DLD1 (cell line): ENCODE measurements around the gene GGTLC2.
"Not testable (repeated sequence)": the region's sequence is repeated elsewhere in the genome, so short reads cannot be mapped to it uniquely, and the experiment has no call there.

Experiments used
- in situ Hi-C: cut with HindIII; loops from 2 replicates; pipeline ENCODE4 v1.10.0; 2017; ENCODE audit warnings: low sequenced_read_pairs

Gene GGTLC2

DNA sequence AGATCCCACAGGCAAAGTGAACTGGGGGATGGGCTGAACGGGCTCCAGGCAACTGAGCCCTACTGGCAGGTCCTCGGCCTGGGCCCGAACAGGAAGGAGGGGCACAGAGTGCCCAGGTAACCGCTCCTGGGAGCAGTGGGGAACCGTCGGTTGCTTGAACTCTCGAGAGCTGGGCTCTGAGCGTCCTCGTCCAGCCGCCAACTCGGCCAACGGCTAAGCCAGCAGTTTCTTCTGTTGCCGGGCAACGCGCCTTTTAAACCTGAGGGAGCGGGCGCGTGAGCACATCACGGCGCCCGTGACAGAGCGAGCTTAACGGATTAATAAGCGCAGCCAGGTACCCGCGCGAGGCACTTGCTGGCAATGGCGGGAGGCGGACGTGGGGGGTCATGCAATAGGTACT is at the start of gene GGTLC2:
TSS of gene GGTLC2 (plus strand) at position 301 of the 400 bp plus-strand sequence. CDS start 1,732 bp downstream, outside the sequence.
- in situ Hi-C loops, result not testable (repeated sequence)

DNA sequence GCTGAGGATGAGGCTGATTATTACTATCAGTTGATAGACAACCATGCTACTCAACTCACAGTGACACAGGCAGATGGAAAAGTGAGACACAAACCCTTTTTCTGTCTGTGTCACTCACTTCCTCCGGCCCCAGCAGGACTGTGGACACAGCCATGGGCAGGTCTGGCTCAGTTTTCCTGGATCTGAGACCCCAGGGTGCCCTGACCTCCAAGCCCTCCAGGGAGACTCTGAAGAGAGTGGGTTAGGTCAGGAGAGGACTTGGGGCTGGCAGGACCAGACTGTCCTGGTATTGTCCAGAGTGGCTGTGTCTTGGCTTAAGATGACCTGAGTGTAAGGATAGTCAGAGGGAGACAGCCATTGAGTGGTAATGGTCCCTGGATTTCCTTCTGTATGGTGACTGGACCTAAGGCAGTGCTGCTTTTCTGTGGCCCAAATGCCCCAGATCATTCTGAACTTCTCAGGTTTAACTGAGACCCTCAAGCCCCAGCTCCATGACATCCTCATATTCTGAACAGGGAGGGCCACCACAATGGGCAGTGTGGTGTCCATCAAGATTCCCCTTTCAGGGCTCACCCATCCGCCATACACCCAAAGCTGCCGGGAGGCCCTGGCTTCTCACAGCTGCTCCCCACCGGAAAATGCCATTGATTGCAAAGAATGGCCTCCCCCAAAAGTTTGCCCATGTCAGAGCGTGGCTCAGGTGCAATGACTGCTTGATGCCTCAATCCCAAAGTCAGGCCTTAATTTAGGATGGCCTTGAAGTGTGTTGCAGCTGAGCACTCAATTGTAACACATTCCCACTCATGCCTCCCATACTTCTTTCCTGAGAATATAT is 49.2 kb upstream of the GGTLC2 start:
- in situ Hi-C loops, result no loop called here

DNA sequence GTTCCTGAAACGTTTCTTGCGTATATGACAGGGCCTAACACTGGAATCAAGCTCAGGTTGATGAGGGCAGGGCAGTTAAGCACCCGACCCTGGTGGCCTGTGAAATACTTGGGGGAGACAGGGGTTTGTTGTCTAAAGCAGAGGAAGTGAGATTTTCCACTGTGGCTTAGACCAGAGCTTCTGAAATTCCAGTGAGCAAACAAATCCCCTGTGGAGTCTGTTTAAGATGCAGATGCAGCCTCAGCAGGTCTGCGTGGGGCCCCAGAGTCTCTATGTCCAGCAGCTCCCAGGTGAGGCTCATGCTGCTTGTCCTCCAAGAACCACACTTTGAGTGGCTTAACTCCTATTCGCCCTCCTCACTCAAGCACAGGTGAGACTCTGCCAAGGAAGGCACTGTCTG is 46.3 kb upstream of the GGTLC2 start:
- in situ Hi-C loops, result no loop called here

DNA sequence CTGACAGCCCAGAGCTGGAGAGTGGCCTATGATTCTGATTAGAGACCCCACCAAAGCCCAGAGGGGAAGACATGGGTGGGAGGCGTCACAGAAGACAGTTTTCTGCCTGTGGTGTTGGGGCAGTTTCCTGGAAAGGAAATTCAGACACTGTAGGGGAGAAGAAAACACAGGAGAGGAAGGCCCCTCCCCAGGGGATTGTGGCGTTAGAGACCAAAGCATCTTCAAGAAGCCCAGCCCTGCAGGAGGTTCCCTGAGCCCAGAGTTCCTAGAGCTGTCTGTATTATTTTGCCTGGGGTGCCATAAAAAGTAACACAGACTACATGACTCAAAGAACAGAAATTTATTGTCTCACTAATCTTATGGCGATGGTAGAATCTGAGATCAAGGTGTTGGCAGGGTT is 45.2 kb upstream of the GGTLC2 start:
- in situ Hi-C loops, result no loop called here

DNA sequence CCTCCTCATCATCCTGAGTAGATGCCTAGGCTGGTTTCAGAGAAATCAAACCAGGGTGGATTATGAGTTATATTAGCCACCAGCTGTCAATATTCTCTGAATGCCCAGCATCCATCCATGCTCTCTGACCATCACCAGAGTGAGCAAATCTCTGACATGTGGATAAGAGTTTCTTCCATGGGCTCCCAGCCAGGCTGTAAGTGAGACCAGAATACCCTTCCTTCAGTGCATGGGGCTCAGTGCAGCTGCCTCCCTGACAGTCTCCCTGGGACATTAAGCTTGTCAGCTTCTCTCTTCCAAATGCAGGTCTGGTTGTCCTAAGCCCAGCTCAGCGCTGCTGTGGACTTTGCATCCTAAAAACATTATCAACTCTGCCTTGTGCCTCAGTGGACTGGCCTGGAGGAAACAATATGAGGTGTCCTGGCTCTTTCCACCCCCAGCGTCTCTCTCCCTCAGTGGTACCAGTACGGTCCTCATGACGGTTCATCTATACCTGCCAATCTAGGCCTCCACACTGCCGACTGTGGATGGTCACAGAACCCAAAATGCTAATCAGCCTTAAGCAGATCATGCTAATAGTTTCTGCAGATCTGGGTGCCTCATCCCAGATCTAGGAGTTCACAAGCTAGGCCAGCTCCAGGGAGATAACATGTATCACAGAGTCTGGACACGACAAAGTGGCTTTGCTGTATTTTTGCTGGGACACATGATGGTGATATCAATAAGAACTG is 43.7 kb upstream of the GGTLC2 start:
- in situ Hi-C loops, result no loop called here

DNA sequence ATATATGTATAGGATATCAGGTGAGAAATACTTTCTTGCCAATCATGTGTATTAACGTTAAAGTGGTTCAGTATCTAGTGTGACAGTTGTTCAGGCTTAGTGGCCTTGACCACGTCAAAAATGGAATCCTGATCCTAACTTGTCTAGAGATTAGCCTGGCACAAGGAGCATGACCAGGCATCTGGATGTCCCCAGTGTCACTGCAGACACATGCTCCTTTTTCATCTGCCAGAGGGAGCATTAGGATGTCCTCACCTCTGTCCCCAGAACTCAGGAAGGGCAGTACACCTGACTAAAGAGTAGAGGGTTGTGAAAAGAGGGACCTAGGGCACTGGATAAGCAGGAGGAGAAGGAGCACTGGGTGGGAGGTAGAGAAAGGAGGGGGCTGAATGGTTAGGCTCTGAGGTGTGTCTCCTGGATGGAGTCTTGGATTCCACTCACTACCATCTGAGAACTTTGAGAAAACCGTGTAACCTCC is 40.9 kb upstream of the GGTLC2 start:
- in situ Hi-C loops, result no loop called here

DNA sequence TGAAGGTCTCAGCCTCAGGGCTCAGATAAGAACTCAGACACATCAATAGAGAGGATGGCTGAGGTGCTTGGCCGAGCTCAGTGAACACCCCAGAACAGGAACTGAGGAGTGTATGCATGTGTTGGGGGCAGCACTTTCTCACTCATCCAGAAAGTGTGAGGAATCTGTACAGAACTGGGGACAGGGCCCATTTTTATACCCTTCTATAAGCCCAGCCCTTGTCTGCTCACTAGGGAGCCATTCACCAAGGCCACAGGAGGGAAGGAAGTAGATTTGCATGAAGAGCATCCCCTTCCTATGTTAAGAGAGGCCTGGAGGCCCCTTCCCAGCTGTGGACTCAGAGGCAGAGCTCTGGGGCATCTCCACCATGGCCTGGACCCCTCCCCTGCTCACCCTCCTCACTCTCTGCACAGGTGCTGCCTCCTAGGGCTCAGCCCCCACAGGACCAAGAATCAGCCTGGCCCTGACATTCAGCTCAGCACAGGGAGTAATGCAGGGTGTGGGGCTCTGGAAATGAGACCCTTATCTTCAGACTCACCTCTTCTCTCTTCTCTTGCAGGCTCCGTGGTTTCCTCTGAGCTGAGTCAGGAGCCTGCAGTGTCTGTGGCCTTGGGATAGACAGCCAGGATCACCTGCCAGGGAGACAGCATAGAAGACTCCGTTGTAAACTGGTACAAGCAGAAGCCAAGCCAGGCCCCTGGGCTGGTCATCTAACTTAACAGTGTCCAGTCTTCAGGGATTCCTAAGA is 39.9 kb upstream of the GGTLC2 start:
- in situ Hi-C loops, result no loop called here

DNA sequence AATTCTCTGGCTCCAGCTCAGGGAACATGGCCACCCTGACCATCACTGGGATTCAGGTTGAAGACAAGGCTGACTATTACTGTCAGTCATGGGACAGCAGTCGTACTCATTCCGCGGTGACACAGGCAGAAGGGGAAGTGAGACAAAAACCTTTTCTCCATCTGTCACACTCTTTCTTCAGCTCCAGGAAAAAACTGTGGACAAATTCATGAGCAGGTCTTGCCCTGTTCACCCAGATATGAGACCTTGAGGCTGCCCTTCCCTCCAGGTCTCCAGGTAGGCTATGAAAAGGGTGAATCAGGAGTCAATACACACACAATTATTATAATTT is 39.4 kb upstream of the GGTLC2 start:
- in situ Hi-C loops, result no loop called here

DNA sequence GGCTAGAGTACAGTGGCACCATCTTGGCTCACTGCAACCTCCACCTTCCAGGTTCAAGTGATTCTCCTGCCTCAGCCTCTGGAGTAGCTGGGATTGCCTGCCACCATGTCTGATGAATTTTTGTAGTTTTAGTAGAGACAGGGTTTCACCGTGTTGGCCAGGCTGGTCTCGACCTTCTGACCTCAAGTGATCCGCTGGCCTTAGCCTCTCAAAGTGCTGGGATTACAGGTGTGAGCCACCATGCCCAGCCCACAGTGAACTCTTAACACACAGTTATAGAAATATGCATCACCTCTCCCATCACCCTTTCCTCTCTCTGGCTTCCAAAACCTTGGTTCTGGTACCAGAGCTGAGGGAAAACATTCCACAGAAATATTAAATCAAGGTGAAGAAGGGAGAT is 36.4 kb upstream of the GGTLC2 start:
- in situ Hi-C loops, result not testable (repeated sequence)

DNA sequence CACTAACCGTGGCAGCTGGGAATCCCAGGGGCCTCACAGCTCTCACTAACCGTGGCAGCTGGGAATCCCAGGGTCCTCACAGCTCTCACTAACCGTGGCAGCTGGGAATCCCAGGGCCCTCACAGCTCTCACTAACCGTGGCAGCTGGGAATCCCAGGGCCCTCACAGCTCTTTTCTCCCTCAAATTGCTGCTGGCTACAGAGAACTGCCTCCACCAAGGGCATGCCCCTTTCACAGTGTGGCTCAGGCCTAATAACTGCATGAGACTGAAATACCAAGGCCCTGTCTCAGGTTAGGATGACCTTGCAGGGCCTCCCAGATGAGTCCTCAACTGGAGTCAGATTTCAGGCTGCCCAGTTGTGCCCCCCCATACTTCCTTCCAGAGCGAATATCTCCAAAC is 35.1 kb upstream of the GGTLC2 start:
- in situ Hi-C loops, result no loop called here

DNA sequence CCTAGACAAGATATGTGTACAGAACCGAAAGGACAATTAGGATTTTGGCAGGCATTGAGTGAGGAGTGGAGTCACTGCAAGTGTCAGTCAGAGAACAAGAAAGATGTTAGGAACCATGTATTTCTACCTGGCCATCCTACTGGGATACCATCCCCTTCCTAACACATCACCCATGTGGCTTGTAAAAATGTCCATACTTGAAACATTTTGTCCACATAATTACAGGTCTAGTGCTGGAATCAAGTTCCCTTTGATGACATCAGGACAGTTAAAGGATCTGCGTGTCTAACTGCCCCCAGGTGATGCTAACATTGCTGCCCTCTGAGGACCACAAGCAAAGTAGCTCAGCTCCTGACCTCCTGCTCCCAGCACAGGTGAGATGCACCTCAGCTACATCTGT is 31.9 kb upstream of the GGTLC2 start:
- in situ Hi-C loops, result no loop called here

DNA sequence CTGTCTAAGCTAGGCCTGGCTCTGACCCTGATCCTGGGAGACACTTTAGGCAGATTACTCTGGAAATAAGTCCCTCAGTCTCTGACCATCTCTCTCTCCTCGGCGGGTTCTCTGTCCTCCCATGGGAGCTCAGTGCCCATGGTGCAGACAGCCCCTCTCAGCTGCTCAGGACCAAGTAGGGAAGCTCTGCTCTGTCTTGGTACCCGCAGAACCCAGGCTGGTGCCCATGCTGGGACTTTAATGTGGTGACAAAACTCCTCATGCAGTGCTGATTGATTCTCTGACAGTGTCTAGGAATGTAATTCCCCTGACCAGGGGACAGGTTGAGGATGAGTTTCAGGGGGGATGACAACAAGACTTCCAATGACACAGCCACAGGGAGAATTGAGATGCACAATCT is 30.3 kb upstream of the GGTLC2 start:
- in situ Hi-C loops, result no loop called here

DNA sequence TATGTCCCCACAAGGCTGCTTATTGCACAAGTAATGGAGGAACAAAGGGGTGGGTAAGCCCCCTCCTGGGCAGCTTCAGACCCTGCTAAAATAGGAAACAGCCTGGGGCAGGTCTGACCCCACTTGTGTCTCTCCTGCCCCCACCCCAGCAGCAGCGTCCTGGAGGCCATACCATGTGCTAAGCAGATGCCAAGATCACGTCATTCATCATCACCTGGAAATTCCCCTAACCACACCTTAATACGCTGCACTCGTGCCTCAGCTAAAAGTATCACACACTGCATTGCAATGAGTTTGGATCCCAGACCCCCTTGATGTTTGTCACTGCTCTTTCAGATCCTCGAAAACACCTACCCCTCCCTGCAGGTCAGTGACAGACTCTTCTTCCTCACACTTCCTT is 27.8 kb upstream of the GGTLC2 start:
- in situ Hi-C loops, result no loop called here

DNA sequence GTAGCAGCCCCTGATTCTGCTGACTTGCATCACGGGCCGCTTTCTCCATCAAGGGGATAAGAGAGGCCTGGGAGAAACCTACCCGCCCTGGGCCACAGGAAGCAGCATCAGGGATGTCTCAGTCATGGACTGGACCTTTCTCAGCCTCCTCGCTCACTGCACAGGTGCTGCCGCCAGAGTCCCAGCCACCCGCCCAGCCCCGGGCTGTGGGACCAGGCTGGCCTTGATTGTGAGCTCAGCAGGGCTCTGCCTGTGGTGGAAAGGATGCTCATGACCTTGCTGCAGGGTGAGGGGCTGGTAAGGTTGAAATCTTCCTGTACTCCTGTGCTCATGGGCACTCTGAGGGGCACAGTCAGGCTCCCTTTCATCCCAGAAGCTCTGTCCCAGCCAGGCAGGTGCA is 26.0 kb upstream of the GGTLC2 start:
- in situ Hi-C loops, result no loop called here

DNA sequence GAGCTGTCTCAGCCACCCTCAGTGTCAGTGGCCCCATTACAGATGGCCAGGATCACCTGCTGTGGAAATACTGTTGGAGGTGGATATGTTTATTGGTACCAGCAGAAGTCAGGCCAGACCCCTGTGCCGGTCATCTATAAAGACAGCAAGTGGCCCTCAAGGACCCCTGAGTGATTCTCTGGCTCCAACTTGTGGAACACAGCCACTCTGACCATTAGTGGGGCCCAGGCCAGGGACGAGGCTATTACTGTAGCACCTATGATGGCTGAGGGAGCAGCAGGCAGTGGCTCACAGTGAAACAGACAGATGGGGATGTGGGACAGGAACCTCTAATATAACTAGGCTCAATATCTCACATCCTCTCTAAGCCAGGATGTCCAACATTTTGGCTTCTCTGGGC is 25.5 kb upstream of the GGTLC2 start:
- in situ Hi-C loops, result no loop called here

DNA sequence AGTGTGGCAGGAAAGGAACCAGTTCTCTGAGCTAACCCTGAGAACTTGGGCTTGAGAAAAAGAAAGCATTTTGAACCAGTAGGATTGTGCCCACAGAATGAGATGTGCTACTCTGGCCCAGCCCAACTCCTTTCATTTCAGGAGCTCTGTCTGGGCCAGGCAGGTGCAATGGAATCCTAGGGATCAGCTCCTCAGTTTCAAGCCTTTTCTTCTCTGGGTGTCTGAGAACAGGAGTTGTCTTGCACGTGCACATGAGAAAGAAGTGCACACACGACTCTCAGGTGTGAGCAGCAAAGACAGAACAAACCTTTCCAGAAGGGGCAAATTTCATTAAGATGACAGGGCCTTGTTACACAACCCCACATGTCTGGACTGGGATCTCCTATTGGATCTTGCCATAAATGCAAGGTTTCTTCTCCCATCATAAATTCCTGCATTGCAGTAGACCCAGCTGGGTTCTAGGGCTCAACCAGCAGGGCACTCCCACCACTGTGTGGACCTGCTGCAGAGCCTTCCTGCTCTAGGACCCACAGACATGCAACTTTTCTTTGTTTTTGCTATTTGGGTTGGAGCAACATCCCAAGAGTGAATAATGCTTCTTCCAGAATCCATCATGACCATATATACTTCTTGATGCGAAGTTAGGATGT is 24.5 kb upstream of the GGTLC2 start:
- in situ Hi-C loops, result no loop called here

DNA sequence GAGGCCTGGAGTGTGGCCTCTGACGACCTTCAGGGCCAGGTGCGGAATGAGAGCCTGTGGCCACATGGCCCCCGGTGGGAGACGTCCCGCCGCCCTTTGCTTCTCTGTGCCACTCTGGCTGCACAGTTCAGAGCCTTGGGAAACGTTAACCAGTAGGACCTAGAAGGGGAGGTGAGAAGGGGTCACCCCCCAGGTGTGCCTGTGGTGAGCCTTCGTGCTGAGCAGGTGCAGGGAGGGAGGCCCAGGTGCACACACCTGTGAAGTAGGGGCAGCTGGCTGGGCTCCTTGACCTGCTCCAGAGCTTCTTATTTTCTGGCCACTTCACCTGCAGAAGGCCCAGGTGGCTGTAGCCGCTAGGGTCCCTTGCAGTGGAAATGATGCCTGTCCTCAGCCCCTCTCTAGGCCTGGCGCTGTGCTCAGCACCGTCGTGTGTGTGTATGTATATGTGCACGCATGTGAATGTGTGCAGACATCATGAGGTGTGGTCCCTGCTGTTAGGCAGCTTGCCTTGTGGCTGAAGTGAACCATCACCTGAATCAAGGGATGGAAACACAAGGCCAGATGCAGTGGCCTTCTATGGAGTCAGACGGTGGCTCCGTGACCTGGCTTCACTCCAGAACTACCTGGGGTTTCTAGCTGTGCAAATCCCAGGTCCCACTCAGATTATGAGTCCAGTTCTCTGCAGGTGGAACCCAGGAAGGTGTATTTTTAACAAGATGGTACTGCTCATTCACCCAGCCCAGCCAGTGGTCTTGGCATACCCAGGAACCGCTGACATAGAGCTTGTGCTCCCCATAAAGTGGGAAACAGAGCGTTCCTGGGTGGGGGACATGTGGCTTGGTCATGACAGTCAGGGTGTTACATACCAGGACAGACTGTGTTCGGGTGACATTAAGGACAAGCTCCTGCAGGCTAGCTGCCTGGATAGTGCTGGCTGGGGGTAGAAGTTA is 15.6 kb upstream of the GGTLC2 start:
- in situ Hi-C loops, result not testable (repeated sequence)

DNA sequence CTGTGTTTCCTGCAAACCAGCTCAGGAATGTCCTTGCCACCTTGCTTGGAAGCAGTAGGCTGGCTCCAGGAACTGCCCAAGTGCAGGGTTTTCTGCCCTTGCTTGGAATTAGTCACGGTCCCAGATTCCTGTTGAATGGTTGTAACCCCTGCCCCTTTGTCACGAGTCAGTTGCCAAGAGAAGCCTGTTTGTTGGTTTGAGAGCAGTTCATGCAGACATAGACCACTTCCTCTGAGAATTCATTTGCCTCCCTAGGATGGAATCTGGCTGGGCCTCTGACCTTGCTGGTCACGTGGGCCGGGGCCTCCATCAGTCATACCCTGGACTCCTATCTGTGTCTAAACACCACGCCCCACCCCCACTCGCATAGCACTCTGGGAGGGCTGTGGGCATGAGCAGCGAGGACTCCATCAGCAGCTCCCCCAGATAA is 13.2 kb upstream of the GGTLC2 start:
- in situ Hi-C loops, result not testable (repeated sequence)

DNA sequence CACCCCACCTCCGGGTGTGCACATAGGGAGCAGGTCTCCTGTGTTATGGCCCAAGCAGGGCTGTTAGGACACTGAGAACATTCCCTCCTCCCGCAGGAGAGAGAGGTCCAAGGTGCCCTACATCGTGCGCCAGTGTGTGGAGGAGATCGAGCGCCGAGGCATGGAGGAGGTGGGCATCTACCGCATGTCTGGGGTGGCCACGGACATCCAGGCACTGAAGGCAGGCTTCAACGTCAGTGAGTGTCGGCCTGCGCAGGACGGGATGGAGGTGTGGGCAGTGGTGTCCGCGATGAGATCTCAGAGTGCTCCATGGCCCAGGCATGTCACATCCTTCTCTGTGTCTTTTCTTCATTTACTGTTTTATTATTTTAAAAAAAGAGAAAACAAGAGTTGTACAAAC is 12.2 kb upstream of the GGTLC2 start:
- in situ Hi-C loops, result not testable (repeated sequence)

DNA sequence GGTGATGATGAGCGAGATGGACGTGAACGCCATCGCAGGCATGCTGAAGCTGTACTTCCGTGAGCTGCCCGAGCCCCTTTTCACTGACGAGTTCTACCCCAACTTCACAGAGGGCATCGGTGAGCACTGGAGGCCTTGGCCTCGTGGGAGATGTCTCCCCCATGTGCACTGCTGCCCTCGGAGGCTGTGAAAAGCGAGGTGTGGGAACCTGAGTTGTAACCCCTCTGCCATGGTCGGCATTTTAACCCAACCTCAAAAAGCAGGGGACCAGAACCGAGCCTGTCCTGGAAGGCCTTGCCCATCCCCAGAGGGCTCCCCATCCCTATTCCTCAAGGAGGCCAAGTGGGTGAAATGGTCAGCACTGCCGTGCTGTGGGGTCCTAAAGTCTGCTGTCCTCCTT is 10.9 kb upstream of the GGTLC2 start:
- in situ Hi-C loops, result not testable (repeated sequence)
